ENCODE results near the gene POGK. TPM values are rescaled to one million over a fixed set of nuclear protein-coding genes. Genes with fewer than 3 reads are reported as not detected.
A peak's percentile ranks its signal among the peaks of the same experiment; 100 is the strongest.

The POGK gene
- total and polyA plus RNA-seq, 9 of the 15 experiments (the other 6 are each of a cell fraction or from before 2014, with no cell fraction given), result 6.1 to 44.5 (median 24.3) TPM

- no peak for TF ChIP-seq KLF6 (CRISPR knock-in tag; IDR thresholded peaks at IDR 0.05; ENCODE audit: borderline replicate concordance)
- TF ChIP-seq CTCFL (IDR thresholded peaks at IDR 0.05; ENCODE audit: borderline replicate concordance, insufficient read depth, low read depth, low read length, poor library complexity, severe bottlenecking), result peak; percentile 30
- TF ChIP-seq SIN3A (IDR thresholded peaks at IDR 0.05; ENCODE audit: borderline replicate concordance in 2 of 2, control insufficient read depth in 1 of 2, low read depth in 2 of 2, low read length in 2 of 2), result peak in 1 of 2 experiments; percentile 23; a peak in 1 of 4 replicates
- TF ChIP-seq YY1 (IDR thresholded peaks at IDR 0.05; ENCODE audit: borderline replicate concordance in 1 of 3, control insufficient read depth in 1 of 3, extremely low read depth in 1 of 3, insufficient read depth in 3 of 3, insufficient read length in 1 of 3, insufficient replicate concordance in 2 of 3, low read depth in 1 of 3, low read length in 2 of 3), result peak; percentile 22 to 66 (median 34)
- TF ChIP-seq HDAC1 (IDR thresholded peaks at IDR 0.05), result no peak
- 0 out of 2 replicates have a peak, but pooled peaks have one; percentile 4 for TF ChIP-seq GABPA (tag; conservative IDR thresholded peaks at IDR 0.05; ENCODE audit: low read depth)
- TF ChIP-seq KDM4B (IDR thresholded peaks at IDR 0.05; ENCODE audit: borderline replicate concordance in 2 of 2, low read depth in 1 of 2), result 0 out of 4 replicates have a peak, but pooled peaks of 1 of the 2 experiments have one; percentile 60
- 0 out of 4 replicates have a peak, but pooled peaks of 1 of the 2 experiments have one; percentile 28 for TF ChIP-seq TBL1XR1 (IDR thresholded peaks at IDR 0.05; ENCODE audit: low read length in 2 of 2)
- no peak for TF ChIP-seq PRMT5 (CRISPR knock-in tag; IDR thresholded peaks at IDR 0.05)
- TF ChIP-seq FOSL1 (tag; conservative IDR thresholded peaks at IDR 0.05), result 0 out of 2 replicates have a peak, but pooled peaks have one; percentile 23
Observed at GRCh38 chr1:166839600-166840308, 479 bp downstream of the POGK start (continued).
